HL-60 (cell line): ENCODE measurements around the gene AMBP.

ENCODE experiments used
- CTCF ChIP-seq: IDR thresholded peaks from one replicate; pipeline ENCODE4 v1.5.1; 2011; ENCODE audit warnings: low read length, control low read depth, inconsistent platforms; ENCODE audit not compliant: insufficient read depth
- POLR2AphosphoS5 ChIP-seq: IDR thresholded peaks from 2 replicates; pipeline ENCODE4 v1.6.1; 2012; ENCODE audit warnings: low read depth

GRCh38 chr9:114053246-114054005 is 24.7 kb downstream of the AMBP start:
- TF ChIP-seq POLR2AphosphoS5: no peak
- no peak for TF ChIP-seq CTCF
